NCI-H1105 (cell line): ENCODE data around the gene KIDINS220.
"Not testable (repeated sequence)": the region's sequence is repeated elsewhere in the genome, so short reads cannot be mapped to it uniquely, and the experiment has no call there.

Source experiments
- DNase-seq: peaks from one replicate; lab custom pipeline; 2025; lab: John Stamatoyannopoulos, UW

Gene KIDINS220

DNA sequence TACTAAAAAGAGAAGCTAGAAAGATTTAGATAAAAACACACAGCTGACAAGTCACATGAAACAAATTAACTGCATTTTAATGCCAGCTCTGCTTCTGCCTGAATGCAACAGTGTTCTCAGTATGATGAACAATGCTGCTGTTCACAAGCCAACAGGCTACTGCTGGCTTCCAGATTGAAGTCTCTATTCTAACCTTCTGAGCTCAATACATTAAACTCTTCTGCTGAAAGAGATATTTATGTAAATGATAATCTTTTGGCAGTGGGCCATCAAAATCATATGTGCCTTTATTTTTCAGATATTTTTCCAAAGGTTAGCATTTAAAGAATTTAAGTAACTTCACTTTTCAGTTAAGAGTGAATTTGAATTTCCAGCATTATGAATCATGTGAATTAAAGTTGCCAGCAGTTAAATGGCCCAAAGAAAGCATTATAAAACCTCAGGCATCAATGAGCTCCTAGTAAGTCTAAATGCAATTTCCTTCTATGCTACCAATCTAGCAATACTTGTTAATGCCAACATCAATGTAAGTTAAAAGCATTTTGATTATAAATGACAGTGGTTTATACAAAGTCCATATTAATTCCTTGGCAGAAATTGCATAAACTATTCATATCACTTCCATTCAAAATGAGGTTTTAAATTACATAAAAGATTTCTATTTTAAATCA, 83.2 kb downstream of the KIDINS220 start:
- DNase-seq: peak; percentile 31

DNA sequence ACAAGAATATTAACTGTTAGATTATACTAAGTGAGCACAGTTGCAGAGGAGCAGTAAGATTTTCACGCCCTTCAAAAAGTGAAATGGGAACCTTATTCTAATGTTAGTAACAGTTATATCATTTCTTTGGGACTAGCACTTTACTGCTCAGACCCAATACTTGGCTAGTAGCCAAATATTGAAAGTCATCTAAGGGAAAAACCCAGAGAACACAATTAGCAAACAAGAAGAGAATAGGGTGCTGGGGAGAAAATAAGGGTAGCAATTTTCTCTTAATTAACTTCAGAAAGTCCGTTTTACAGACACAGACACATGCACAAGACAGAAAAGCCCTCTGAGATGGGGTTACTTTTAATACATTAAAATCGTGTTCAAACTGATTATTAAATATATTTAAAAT, 83.8 kb downstream of the KIDINS220 start:
- peak; percentile 30 for DNase-seq

DNA sequence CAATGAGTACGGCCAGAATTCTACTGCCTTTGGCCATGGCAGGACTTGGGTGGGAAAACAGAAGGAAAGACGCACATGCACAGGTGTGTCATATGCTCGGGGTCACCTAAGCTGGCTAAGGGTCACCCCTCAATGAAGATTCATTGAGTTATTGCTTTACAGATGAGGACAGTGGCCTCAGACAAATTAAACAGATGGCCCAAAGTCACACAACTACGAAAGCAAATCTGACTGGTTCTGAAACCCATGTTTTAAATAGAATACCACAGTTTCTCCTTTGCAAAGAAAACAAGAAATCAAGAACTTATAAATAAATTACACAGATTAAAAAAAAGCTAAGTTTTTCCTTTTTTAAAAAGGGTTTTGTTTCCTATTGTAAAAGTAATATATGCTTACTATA, 85.0 kb downstream of the KIDINS220 start:
- no peak for DNase-seq

DNA sequence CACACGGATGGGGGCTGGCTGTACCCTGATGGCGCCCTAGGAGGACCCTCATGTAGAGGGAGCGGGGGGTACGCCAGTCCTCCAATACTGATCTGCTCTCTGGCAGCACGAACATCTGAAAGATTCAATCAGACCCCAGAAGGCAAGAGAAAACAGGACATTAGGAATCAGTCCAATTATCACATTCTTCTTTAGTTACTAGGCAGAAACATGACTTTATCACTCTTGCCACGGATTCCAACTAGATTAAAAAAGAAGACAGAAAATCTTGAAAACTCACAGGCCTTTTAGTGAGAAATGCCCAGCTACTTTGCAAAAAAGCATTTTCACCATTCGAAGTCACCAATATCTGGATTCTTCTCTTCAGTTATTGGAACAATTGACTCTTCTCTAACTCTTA, 87.2 kb downstream of the KIDINS220 start:
- no peak for DNase-seq

DNA sequence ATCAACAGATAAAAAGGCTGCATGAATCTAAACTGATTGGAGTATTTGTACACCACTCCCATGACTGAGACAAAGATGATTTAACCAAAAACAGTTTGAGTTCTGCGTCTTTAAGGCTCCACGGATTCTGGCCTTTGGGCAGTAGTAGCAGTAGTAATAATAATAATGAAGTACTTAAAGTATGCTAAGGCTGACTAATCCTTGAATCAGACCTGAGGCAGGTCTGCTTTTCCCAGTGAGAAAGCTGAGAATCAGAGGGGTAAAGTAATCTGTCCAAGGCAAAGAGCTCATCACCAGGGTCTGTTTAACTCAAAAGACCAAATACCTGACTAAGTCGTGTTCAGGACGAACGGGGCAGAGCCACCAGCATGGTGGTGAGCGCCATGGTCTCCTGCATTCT, 94.2 kb downstream of the KIDINS220 start:
- no peak for DNase-seq

DNA sequence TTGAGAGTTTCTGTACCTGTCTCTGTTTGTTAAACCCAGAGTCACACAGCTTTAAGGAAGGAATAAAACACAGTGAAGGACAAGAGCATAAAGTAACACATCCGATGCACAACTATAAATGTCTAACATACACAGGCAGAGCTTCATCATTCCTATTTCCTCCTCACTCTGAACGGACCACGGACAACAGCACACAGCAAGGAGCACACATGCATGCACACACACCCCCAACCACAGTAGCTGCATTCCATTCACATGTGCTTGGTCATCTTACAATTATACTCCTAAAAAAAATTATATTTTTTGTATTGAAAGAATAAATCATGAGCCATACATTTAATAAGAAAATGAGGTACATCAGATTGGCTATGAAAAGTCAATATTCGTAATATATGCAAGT, 97.3 kb downstream of the KIDINS220 start:
- DNase-seq: no peak

DNA sequence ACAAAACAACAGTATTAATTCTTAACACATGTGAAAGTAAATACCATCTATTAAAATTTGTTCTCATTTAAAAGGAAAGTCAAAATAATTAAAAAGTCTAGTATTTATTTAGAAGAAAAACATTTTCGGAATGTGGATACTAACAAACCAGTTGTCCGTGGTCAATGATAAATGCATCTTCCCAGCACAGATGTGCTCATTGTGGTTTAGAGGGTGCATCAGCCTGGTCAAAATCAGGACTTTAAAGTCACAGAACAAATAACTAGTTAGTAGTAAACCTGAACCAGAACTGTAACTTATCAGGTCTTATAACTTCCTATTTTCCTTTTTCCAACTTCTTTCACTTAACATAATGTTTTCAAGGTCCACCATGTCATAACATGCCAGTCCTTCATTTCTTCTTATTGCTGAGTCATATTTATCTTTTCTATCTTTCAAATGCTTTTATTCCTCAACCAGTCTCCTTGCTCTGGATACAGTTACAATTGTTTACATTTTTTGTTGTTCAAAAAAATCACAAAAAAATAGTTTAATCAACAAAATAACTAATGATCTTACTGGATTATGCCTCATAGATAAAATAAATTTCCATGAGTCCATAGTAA, 99.7 kb downstream of the KIDINS220 start:
- no peak for DNase-seq

DNA sequence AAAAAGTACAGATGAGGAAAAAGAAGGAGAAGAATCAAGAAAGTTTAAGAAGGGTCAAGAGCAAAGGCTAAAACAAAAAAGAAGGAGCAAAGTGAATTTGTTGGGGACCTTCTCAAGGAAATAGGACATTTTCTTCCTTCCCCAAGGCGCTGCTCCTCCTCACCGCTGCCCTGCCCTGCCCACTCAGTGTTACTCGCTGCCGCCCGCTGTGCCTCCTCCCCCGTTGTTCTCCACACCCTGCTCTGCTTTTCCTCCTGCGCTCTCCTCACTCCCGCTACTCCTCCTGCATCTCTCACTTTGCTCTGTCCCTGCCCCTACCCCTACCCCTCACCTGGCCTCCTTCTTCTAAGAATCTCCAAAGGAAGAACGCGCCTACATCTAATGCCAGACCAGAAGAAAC, 104.8 kb downstream of the KIDINS220 start:
- no peak for DNase-seq

DNA sequence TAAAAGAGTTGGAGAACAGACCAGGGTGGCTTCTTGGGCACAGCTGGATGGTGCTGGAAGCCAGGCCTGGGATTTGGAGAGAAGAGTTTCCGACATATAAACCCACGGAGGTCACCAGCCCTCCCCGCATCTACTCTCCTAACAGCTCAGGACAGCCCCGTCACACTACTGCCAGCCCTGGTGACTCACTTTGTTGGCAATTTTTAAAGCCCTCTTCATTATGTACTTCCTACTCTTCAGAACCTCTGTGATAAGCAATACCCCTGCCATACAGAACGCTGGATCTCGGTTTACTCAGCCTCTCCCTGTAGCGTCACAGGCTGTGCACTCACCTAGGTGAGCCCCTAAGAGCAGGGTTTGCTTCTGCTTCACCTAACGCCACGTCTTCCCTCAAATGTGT, 107.5 kb downstream of the KIDINS220 start:
- DNase-seq: no peak

DNA sequence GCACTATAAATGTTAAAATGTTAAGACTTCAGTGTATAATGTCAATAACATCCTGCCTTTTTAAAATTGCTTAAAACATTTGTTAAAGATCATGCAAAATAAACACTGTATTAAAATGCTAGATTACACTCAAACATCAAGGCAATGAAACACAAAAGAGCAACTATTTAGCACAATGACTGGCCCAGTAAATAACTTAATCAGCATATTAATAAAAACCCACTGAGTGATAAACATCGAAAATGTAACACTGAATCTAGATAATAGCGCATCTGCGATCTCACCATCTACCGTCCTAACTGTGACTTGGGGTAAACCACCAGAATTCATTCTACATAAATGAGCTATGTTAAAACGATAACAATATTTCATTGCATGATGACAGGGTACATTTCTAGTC, 108.3 kb downstream of the KIDINS220 start:
- DNase-seq: not testable (repeated sequence)

DNA sequence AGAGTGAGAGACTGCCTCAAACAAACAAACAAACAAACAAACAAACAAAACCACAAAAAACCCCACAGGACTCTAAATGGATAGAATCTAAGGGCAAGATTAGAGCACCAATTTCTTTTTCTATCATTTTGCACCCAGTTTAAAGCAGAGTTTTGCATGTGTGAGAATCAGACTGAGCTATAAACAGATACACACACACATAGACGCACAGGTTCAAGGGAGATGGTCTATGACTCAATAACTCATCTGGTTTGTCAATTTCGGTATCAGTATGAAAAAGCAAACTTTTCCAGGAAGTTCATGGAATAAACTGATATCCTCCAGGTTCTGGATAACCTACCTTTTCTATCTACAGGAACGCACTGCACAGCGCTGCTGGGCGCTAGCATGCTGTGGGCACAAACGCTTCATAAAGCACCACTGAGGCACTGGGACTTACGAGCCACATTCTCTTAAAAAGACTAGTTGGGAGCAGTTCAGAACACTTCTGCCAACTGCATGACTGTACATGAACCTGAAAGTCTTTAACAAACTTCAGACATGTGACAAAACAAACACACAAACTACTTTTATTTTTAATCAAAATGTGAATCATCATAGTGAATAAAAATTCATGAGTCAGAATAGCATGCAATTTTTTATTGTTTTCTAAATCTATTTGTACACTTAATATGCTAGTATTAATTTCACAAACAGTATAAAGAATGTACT, 109.0 kb downstream of the KIDINS220 start:
- no peak for DNase-seq

DNA sequence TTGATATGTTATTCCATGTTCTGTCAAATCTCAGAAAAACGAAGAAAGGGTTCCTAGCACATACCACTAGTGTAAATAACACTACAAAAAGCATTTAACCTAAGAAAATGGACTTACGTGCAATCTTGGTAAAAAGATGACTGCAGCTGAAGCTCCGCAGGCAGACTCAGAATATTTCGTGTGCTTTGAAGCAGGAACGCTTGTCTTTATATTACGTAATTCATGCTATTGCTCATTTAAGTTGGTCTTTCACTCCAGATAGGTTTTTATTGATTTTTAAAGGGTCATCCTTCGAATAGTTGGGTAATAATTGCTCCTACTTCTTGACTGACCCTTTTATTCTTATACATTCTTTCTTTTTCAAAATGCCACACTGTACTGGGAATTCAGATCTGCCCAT, 111.6 kb downstream of the KIDINS220 start:
- no peak for DNase-seq

DNA sequence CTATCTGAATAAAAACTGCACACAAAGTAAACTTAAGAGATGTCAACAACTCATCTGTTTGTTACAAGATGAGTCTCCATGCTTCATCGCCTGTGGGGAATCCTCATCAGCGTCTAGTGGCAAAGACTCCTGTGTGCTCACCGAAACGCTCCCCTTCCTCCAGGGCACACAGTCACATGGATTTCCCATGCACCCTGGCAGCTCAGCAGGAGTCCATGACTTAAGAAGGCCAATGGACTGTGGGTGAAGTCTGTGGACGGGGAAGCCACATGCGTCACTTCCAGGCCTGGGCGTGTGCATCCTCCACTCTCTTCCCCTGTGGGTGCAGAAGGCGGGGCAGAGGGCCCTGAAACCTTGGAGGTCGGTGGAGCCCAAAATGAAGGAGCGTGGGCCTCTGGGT, 114.4 kb downstream of the KIDINS220 start:
- DNase-seq: no peak

DNA sequence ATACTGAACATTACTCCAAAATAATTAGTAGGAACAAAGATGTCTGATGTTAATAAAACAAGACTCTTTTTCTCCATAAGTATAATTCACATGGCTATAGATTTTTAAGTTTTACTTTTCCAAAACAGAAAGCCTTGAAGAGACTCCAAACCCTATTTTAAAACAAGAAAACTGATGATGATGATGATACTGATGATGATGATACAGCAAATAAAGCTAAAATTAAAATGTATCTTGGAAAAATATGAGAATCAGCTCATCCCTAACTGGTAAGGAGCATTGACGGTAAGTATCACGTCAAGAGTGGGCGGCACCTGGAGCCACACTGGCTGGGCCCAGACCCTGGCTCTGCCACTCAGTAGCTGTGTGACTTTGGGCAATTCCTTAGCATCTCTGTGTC, 116.0 kb downstream of the KIDINS220 start:
- DNase-seq: no peak

DNA sequence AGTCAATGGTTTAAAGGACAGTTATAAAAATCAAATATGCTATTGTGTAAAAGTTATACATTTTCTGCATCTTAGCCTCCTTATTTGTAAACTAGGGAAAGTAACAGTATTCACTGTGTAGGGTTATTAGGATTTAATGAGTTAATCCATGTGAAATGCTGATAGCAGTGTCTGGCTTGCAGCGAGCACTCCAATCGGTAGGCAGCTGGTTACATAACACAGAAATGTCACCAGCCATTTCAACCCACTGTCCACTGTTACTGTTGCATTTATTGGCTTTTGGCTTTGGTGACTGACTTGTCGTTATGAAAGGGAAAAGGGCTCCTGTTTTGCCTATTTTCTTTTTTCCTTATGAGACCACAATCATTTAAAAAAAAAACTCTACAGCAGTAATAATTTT, 116.7 kb downstream of the KIDINS220 start:
- DNase-seq: no peak

DNA sequence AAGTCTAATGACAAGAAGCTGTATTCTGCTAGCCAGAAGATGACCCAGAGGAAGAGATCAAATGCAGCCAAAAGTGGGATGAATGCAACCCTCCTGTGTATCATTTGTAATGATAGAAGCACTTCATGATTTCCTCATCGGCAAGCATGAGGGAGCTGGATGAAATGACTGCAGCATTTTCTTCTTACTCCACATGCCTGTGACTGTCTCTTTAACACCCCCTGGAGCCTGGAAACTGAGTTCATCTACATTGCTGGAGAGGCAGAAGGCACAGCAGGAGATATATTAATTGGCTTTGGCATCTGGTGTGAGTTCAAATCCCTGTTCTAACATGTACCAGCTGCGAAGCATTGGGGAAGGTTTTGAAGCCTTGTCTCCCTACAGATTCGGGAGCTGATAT, 117.9 kb downstream of the KIDINS220 start:
- no peak for DNase-seq

DNA sequence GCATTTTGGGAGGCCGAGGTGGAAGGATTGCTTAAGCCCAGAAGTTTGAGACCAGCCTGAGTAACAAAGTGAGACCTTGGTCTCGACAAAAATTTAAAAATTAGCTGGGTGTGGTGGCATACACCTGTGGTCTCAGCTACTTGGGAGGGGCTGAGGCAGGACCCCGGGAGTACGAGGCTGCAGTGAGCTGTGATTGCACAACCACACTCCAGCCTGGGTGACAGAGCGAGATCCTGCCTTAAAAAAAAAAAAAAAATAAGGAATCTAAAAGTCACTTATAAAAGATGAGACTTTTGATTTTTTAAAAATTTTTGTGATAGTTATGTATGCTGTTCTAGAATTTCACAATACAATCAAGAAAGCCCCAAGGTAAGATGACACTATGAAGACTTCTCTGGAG, 122.4 kb downstream of the KIDINS220 start:
- no peak for DNase-seq

DNA sequence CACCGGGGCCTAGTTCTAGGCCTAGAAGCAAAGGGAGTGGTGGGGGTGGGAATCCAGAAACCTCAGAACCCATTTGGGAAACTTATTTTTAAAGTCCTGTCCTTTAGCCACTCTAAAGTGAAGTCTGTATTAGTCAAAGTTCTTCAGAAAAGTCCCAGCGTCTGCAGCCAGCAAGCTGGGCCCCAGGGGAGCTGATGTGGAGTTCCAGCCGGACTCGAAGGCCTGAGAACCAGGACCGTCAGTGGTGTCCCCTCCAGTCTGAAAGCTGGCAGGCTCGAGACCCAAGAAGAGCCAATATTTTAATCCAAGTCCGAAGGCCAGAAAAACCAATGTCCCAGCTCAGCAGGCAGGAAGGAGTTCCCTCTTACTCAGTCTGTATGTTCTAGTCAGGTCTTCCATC, 123.1 kb downstream of the KIDINS220 start:
- DNase-seq: no peak

DNA sequence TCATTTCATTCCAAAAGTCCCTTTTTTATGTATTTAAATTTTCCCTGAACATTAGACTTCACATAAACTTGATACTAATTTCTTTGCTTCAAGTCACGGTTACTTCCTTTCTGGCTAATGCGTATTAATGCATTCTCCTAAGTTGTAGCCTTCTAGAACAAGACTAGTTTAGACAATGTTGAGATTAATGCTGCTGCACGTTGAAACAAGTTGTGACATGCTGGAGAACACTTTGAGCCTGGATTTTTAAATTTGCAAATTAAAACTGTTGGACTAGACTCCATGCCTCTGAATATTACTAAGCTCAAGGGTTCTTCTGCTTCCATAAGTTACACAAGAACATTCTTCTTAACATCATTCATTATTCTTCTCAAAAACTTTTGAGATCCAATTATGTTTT, 126.5 kb downstream of the KIDINS220 start:
- DNase-seq: no peak

DNA sequence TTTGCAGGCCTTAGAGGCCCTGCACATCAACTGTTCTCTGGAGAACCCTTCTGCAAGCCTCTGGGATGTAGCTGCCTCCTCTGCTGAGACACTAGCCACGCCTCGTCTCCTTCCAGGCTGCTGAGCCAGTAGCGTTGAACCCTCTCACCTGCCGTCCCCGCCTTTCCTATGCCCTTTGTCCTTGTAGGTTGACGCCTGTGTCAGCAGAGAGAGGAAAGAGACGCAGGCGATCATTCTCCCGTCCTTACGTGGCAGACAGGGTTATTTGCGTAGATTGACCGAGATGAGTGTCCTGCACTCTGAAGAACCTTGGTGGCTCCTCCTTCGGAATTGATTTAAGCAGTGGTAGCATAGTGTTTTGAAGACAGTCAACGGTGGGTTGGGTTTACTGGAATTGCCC, 127.8 kb downstream of the KIDINS220 start:
- DNase-seq: no peak

DNA sequence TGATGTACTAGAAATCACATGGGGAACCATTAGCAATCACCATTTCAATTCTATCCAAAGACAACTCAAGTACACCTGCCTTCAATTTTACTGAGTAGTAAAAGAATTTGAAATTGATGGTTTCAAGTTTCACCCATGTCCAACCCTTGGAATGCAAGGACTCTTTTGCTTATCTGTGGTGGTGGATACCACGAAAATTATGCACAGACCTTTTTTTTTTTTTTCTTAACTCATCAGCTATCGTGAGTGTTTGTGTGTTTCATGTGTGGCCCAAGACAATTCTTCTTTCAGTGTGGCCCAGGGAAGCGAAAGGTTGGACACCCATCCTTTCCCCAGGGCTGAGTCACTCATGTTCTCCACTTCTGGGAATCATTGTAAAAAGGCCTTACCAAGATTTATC, 132.5 kb downstream of the KIDINS220 start:
- no peak for DNase-seq

DNA sequence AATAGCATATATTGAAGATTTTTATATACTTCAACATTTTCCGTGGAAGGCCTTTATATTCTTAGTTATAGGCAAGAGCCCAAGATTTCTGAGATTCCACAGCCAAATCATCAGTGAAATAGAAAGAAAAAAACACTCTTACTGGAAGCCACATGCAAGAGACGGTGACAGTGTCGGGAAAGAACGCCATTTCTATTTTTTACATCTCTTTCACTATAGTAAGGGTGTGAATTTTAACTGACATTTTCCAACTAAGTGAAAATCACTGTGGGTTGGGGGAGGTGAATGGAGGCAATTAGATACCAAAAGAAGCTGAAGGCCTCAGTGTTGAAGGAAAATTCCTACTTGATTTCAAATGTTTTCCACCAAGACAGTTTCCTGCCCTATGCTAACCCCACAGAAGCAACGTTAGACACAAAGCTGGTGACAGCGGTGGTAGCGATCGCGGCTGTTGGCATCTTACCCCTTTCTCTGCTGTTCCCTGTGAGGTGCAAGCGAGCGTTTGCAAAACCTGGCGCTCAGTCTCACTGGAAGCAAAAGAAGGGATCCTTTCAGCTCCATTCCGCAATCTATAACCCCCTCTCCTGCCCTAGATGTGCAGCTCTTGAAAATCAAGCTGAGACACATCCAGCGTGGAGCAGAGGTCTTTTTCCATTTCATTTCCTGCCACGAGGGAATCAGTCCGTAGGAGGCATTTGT, 135.6 kb downstream of the KIDINS220 start:
- DNase-seq: no peak

DNA sequence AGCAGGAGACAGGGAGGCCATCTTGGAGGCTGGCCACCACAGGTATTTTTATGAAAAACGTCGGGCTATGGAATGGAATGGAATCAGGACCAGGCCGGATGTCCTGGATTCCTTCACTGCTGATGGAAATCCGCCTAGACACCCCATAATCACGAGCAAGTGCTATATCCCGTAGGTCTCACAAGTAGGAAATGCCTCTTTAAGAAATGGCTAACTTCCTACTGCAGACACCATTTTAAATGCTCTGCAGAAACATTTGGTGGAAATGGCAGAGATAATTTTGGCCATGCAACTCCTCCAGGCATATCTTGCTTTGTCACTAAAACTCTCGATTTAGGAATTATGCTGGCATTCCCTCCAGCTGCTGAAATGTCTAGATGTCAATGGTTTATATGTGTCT, 137.6 kb downstream of the KIDINS220 start:
- no peak for DNase-seq
